ENCODE data around the gene PYROXD2. TPM values are rescaled to one million over a fixed set of nuclear protein-coding genes. Genes with fewer than 3 reads are reported as not detected.

Gene PYROXD2
- polyA plus RNA-seq, 6 donors from 2014 or later: 0.35 to 4.2 (median 1.6) TPM; not detected in 1

DNA sequence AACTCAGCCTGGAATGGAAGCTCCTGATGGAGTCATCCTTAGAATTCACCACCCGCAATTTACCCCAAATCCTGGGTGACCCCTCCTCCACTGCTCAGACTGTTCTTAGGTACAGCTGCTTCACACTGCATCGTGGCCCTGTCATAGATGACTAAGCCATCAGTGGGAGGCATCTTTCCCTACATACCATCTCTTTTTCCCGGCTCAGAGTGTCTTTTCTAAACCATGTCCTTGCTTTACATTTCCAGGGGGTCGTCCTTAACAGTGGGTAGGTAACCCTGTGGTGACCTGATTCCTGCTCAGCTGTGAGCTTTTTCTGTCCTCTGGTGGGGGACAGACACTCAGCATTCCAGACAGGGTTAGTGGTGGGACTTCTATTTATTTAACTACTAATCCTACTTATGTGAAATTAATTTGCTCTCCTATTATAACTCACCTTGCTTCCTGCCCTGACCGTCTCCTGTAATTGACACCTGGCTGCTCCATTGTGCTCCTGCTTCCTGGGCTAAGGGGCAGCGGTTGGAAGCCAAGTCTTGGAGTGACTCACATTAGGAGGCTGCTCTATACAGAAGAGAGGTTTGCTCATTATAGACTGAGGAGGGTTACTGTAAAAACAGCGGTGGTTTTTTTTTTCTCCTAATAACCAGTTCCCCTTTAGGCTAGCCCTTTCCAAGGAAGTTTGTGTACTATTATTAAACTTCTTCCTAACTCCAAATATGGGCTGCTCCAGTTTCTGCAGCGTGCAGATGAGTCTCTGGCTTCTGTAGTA is 40.6 kb downstream of the PYROXD2 start:
- no peak for DNase-seq
- no peaks in the 10 kb centered on the region for H3K36me3 Mint-ChIP-seq
- H3K27ac Mint-ChIP-seq: peak overlapping the region in 1 of 6 donors; percentile 70
- no peak overlapping the region for H3K4me3 Mint-ChIP-seq
- H3K27me3 Mint-ChIP-seq: peaks cover 9 to 44% (median 32%) of the 10 kb centered on the region in 3 donors
- peaks cover 0 to 10% (median 4%) of the 10 kb centered on the region in 7 donors for H3K9me3 Mint-ChIP-seq
- H3K4me1 Mint-ChIP-seq: peaks cover 0 to 9% (median 5%) of the 10 kb centered on the region in 3 donors
- no peak for ATAC-seq (ENCODE audit: low read depth in 2 of 2)

DNA sequence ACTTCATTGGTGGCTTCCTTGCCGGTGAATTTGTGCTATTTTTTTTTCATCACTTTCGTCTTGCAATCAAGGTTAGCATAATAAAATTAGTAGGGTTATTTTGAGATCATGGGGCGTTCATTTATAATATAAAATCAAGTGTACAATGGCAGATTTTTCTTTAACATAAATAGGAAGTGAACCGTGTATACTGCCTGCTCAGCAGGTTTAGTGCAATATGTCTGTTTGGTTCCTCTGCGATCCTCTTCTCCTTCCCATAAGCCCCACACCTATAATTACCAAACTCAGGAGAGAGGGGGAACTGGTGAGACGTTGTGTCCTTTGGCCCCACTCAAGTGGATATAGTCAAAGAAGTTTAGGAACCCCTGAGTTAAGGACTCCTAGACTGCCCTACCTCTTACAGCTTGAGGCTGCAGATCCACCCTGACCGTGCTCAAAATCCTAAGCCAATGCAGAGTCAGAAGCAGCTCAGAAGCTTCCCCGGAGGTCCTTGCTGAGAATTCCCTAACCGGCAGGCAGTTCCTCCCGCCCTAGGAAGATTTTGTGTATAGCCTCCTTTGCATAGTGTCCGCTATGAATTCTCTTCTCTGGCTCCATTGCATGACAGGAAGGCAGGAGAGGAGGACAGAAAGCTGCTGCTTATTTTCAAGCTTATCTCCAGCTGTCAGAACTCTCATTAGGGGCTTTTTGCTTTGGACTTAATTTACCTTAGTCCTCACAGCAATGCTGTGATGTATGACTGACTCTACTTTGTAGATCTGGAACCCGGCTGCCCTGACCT is 41.5 kb downstream of the PYROXD2 start:
- ATAC-seq (ENCODE audit: low read depth in 2 of 2) (no peak), DNase-seq (no peak)
- peak overlapping the region in 1 of 6 donors; percentile 48 for H3K27ac Mint-ChIP-seq
- peaks cover 0 to 10% (median 4%) of the 10 kb centered on the region in 7 donors for H3K9me3 Mint-ChIP-seq
- H3K4me1 Mint-ChIP-seq: peaks cover 0 to 9% (median 0%) of the 10 kb centered on the region in 3 donors
- no peaks in the 10 kb centered on the region for H3K36me3 Mint-ChIP-seq
- no peak overlapping the region for H3K4me3 Mint-ChIP-seq
- peaks cover 9 to 48% (median 32%) of the 10 kb centered on the region in 3 donors for H3K27me3 Mint-ChIP-seq

DNA sequence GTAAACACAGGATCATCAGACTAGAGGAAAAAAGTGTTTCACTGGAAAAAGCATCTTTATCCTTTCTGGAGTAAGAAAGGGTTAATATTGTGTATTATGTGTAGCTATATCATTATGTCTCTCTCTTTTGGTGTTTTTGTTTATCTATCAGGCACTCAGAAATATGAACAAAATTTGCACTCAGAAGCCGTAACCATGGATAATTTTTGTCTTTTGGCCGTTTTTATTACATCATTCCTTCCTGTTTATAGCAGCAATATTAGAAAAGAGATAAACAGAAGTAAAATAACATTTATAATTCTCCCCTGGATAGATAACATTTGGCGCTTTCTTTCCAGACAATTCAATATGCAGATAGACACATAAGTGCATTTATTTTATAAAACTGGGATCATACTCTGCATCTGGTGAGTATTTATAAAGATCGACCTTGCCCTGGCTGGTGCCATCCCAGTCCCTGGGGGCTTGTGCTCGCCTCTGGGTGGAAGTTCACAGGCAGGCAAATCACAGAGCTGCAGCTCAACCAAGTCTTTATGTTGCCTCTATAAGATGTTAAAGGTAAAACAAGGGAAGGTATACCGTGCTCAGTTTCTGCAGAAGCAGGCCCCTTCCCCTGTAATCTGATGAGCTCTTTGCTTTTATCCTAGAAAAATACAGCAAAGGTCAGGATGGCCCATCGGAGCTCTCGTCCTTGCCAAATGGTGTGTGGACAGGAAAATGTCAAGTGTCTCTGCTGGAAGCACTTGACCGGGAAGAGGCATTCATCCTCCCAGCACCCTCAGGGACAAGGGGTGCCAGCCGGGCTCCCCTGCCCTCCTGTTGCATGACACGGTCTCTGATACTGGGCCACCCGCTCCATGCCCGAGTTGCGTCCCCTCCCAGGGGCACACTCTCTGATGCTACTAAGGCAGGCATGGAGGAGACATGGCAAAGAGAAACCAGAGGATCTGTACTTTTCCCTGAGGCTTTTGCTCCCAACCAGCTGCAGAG is 43.9 kb downstream of the PYROXD2 start:
- Mint-ChIP-seq H3K27me3 (peaks cover 9 to 45% (median 43%) of the 10 kb centered on the region in 3 donors), H3K27ac (no peak overlapping the region), H3K36me3 (no peaks in the 10 kb centered on the region), H3K9me3 (peaks cover 0 to 3% (median 0%) of the 10 kb centered on the region in 7 donors), H3K4me1 (peaks cover 0 to 7% (median 3%) of the 10 kb centered on the region in 3 donors), H3K4me3 (no peak overlapping the region)
- DNase-seq (no peak), ATAC-seq (ENCODE audit: low read depth in 2 of 2) (no peak)

DNA sequence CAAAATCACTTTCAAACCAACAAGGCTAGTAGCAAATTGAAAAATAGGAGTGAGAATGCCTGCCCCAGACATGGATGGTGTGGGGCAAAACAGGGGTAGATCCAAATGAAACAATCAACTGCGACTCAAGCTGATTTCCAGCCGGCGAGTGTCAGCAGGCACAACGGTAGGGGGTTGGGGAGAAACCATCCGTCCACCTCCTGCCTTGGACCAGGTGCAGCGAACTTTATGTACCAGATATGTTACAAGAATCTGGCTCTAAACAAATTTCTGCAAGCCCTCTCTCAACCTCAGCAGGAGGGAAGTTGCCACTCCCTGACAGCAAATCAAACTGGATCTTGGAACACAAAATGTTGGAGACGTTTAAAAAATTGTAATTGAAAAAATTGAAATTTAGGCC is 45.2 kb downstream of the PYROXD2 start:
- peaks cover 8 to 15% (median 12%) of the 10 kb centered on the region in 3 donors for H3K4me1 Mint-ChIP-seq
- peaks cover 0 to 3% (median 0%) of the 10 kb centered on the region in 7 donors for H3K9me3 Mint-ChIP-seq
- H3K27me3 Mint-ChIP-seq: peaks cover 4 to 35% (median 35%) of the 10 kb centered on the region in 3 donors
- H3K4me3 Mint-ChIP-seq: no peak overlapping the region
- no peak for DNase-seq
- ATAC-seq (ENCODE audit: low read depth in 2 of 2): no peak
- H3K27ac Mint-ChIP-seq: no peak overlapping the region
- no peaks in the 10 kb centered on the region for H3K36me3 Mint-ChIP-seq

DNA sequence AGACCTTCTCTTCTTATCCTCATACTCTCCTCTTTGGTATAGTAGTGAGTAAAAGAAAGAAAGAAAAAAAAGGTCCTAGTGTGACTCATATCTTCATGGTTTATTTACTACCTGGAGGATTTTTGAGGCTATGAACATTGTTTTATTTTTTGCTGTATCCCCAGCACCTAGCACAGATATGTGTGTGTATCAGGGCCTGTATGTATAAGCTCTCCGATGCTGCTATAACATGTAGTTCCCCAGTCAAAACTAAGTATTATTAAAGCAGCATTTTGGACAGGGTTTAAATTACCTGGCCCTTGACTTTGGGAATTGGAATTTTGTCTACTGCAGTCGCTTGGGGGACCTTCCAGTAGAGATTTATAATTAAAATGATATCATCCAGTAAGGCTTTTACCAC is 46.3 kb downstream of the PYROXD2 start:
- H3K27me3 Mint-ChIP-seq: peaks cover 0 to 26% (median 23%) of the 10 kb centered on the region in 3 donors
- no peaks in the 10 kb centered on the region for H3K36me3 Mint-ChIP-seq
- H3K9me3 Mint-ChIP-seq: peaks cover 0 to 3% (median 0%) of the 10 kb centered on the region in 7 donors
- no peak overlapping the region for H3K4me3 Mint-ChIP-seq
- ATAC-seq (ENCODE audit: low read depth in 2 of 2) (no peak), DNase-seq (no peak)
- peaks cover 16 to 20% (median 20%) of the 10 kb centered on the region in 3 donors for H3K4me1 Mint-ChIP-seq
- peak overlapping the region in 1 of 6 donors; percentile 1 for H3K27ac Mint-ChIP-seq

DNA sequence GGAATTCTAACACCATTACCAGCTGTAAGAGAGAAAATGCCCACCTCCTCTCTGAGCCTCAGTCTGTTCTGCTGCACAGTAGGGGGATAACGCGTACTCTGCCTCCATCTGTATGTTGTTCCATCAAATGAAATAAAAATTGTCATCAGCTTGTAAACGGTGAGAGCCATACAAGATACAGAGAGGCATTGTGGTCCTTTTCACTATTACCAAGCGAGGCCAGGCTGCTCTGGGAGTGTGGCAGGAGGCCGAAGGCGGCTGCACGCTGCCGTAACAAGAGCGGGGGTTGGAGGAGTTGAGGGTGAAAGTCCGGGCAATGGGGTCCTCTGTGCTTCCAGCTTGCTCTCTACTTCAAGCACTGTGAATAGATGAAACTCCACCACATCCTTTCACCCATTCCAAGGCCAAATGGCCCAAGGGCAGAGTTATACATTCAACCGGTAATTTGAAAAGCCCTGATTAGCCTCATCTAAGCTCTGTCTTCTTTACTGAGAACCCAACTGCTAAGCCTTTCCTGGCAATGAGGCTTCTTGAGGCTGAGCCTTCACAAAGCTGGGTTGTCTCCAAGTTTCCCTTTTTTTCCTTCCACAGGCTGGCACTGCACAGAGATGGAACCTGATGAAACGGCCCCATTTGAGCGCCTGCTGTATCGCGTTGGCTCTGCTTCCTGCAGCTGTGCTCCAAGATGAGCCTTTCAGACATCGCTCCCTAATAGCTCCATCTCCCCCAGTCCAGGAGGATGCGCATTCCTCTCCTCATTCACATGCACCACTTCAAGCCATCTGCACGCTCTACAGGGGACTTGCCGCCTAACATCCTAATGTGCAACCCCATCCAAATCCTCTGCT is 47.2 kb downstream of the PYROXD2 start:
- no peaks in the 10 kb centered on the region for H3K36me3 Mint-ChIP-seq
- H3K27me3 Mint-ChIP-seq: peaks cover 0 to 26% (median 20%) of the 10 kb centered on the region in 3 donors
- H3K4me3 Mint-ChIP-seq: no peak overlapping the region
- DNase-seq (no peak), ATAC-seq (ENCODE audit: low read depth in 2 of 2) (no peak)
- peaks cover 0 to 3% (median 0%) of the 10 kb centered on the region in 7 donors for H3K9me3 Mint-ChIP-seq
- peaks cover 16 to 20% (median 20%) of the 10 kb centered on the region in 3 donors for H3K4me1 Mint-ChIP-seq
- peak overlapping the region in 2 of 6 donors; percentile 1 to 44 for H3K27ac Mint-ChIP-seq

DNA sequence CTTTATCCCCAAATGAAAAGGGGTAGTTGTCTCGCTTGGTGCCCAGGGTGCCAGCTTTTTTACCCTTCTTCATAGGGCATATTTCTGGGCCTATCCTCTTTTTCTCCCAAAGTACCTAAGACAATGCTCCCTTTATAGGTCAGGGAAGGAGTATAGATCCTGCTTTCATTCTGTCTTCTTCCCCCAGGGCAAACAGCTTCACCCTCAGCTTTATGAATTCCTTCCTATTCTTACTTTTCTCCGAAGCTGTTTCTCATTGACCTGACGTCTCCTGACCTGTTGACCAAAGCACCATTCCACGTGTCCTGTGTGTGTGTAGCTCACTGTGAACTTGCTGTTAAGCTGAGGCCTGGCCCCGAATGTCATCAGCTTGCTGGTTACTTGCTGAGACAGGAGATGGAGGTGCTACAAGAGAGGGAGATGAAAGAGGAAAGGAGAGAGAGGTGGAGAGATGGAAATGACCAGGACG is 48.9 kb downstream of the PYROXD2 start:
- H3K27me3 Mint-ChIP-seq: peaks cover 0 to 15% (median 9%) of the 10 kb centered on the region in 3 donors
- H3K9me3 Mint-ChIP-seq: peaks cover 0 to 2% (median 0%) of the 10 kb centered on the region in 7 donors
- no peaks in the 10 kb centered on the region for H3K36me3 Mint-ChIP-seq
- DNase-seq: no peak
- ATAC-seq (ENCODE audit: low read depth in 2 of 2): no peak
- H3K4me1 Mint-ChIP-seq: peaks cover 21 to 26% (median 25%) of the 10 kb centered on the region in 3 donors
- H3K27ac Mint-ChIP-seq: peak overlapping the region in 2 of 6 donors; percentile 12 to 78
- no peak overlapping the region for H3K4me3 Mint-ChIP-seq

DNA sequence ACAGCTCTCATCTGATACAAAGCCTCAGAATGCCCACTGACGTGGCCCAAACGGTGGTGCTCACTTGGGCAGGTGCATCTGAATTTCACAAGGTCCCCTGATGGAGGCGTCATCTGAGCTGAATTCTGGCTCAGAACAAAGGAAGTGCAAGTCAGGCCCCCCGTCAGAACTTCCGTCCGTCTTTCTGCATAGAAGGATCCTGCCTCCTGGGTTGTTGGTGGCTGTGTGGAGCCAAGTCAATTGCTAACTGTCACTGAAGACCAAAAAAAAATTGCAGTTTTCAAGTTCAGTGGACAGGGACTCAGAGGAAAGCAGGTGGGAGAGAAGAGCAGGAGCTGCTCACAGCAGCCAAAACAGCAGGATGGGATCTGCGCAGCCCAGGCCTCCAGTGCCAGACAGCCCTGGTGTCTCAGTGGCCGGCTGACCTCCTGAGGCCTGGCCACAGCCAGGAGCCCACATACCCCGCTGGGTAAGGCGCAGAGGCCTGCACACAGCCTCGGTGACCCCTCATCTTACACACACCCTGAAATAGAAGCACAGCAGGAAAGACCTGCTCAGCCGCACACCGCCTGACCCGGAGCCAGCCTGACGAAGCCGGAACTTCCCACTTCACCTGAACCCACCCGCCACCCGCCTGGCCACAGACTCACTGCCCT is 49.4 kb downstream of the PYROXD2 start:
- Mint-ChIP-seq H3K27ac (peak overlapping the region in 2 of 6 donors; percentile 12 to 28), H3K27me3 (peaks cover 0 to 11% (median 9%) of the 10 kb centered on the region in 3 donors), H3K4me3 (no peak overlapping the region), H3K4me1 (peaks cover 22 to 27% (median 27%) of the 10 kb centered on the region in 3 donors), H3K9me3 (peaks cover 0 to 2% (median 0%) of the 10 kb centered on the region in 7 donors), H3K36me3 (no peaks in the 10 kb centered on the region)
- ATAC-seq (ENCODE audit: low read depth in 2 of 2): no peak
- no peak for DNase-seq

DNA sequence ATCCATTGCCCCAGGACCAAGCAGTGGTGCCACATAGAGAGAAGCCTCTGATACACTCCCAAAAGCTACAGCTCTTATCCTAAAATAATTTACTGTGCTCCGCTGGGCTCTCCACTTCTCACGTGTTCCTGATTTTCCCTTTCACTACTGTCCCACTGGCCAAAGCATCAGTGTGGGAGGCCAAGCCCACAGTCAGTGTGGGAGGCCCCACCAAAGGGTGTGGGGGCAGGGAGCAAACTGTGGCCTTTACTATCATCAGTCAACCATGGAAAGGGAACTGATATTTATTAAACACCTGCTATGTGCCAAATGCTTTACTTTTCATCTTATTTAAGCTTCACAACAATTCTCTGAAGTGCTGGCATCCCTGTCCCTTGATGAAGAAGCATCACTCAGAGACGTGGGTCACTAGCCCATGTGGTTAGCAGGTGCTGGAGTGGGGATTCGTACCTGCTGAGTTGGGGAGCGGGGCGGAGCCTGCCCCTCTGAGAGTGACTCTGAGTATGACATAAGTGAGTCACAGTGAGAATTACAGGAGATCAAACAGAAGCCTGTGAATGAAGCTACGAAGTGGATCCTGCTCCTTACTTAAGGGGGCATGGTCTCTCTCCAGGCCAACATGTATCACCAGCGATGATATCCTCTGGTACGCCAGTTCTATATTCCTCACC is 50.4 kb downstream of the PYROXD2 start:
- no peak overlapping the region for H3K4me3 Mint-ChIP-seq
- H3K9me3 Mint-ChIP-seq: peaks cover 0 to 2% (median 0%) of the 10 kb centered on the region in 7 donors
- peak overlapping the region; percentile 28 to 92 (median 56) for H3K27ac Mint-ChIP-seq

DNA sequence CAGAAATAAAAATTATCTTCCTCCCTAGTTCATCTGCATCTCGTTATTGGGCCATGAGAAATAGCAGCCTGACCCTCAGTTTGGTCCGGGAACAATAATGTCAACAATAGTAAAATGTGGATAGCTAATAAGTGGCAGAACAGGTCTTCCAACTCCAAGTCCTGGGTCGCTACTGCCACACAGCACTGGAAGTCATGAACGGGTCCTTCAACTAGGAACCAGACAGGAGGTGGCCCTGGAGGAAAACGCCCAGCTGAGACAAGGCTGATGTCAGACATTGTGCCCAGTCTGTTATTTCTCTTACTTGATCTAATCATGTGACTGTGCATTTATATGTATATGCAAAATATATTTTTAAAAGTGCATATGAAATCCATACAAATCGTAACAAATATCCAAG is 51.8 kb downstream of the PYROXD2 start:
- ATAC-seq (ENCODE audit: low read depth in 2 of 2) (no peak), DNase-seq (no peak)
- H3K36me3 Mint-ChIP-seq: no peaks in the 10 kb centered on the region
- H3K27me3 Mint-ChIP-seq: peaks cover 0 to 11% (median 6%) of the 10 kb centered on the region in 3 donors
- H3K27ac Mint-ChIP-seq: no peak overlapping the region
- no peaks in the 10 kb centered on the region for H3K9me3 Mint-ChIP-seq
- H3K4me1 Mint-ChIP-seq: peaks cover 22 to 27% (median 27%) of the 10 kb centered on the region in 3 donors
- no peak overlapping the region for H3K4me3 Mint-ChIP-seq

More for the DNA sequence above, 50.4 kb downstream of the PYROXD2 start:
- peaks cover 22 to 27% (median 27%) of the 10 kb centered on the region in 3 donors for H3K4me1 Mint-ChIP-seq
- peaks cover 0 to 11% (median 9%) of the 10 kb centered on the region in 3 donors for H3K27me3 Mint-ChIP-seq
- H3K36me3 Mint-ChIP-seq: no peaks in the 10 kb centered on the region
- ATAC-seq (ENCODE audit: low read depth in 2 of 2) (peak in 1 of 2 donors; percentile 18), DNase-seq (no peak)

All from naive B cell (primary cell).